GM19452 (cell line): ENCODE data around the gene NOTCH3.

Experiments used
- ATAC-seq: cut with Tn5 transposase; IDR thresholded peaks from one replicate; pipeline ENCODE4 v1.9.1; 2021; ENCODE audit not compliant: unreplicated experiment

Gene NOTCH3

GRCh38 chr19:15236886-15237285 lies 36.1 kb upstream of the NOTCH3 start:
- ATAC-seq, result no peak

GRCh38 chr19:15235781-15236180 lies 35.0 kb upstream of the NOTCH3 start:
- no peak for ATAC-seq

GRCh38 chr19:15234431-15235130 lies 33.8 kb upstream of the NOTCH3 start:
- ATAC-seq, result no peak

GRCh38 chr19:15231271-15231670 lies 30.5 kb upstream of the NOTCH3 start:
- no peak for ATAC-seq

GRCh38 chr19:15227261-15227660 lies 26.5 kb upstream of the NOTCH3 start:
- ATAC-seq, result no peak

- no peak for ATAC-seq
Measured at GRCh38 chr19:15225760-15226159, 25.0 kb upstream of the NOTCH3 start.

GRCh38 chr19:15223649-15224361 lies 23.0 kb upstream of the NOTCH3 start:
- ATAC-seq, result no peak

GRCh38 chr19:15222738-15223648 lies 22.2 kb upstream of the NOTCH3 start:
- ATAC-seq, result peak; percentile 79

- no peak for ATAC-seq
Measured at GRCh38 chr19:15220833-15221232, 20.0 kb upstream of the NOTCH3 start.

- no peak for ATAC-seq
Measured at GRCh38 chr19:15218501-15218900, 17.7 kb upstream of the NOTCH3 start.

- no peak for ATAC-seq
Measured at GRCh38 chr19:15216363-15216762, 15.6 kb upstream of the NOTCH3 start.

GRCh38 chr19:15213715-15214381 lies 13.1 kb upstream of the NOTCH3 start:
- ATAC-seq, result no peak

- no peak for ATAC-seq
Measured at GRCh38 chr19:15212711-15213110, 11.9 kb upstream of the NOTCH3 start.

GRCh38 chr19:15210323-15210781 lies 9.6 kb upstream of the NOTCH3 start:
- ATAC-seq, result no peak

GRCh38 chr19:15201374-15202023 lies 704 bp upstream of the NOTCH3 start:
- ATAC-seq, result no peak

GRCh38 chr19:15199661-15200552 lies 888 bp downstream of the NOTCH3 start:
- no peak for ATAC-seq

GRCh38 chr19:15198951-15199660 lies 1.7 kb downstream of the NOTCH3 start:
- ATAC-seq, result no peak

GRCh38 chr19:15197942-15198341 lies 2.9 kb downstream of the NOTCH3 start:
- ATAC-seq, result no peak
